Mucosa of stomach (tissue), 1 donor: Measurements from ENCODE around the gene GALNT14.

Source experiments
- H3K27me3 ChIP-seq: one replicate; pipeline ENCODE4 v1.7.0; 2013; ENCODE audit warnings: mild to moderate bottlenecking, low read length; ENCODE audit not compliant: control insufficient read depth, insufficient read depth
- H3K36me3 ChIP-seq: one replicate; pipeline ENCODE4 v1.7.0; 2013; ENCODE audit warnings: low read length; ENCODE audit not compliant: control insufficient read depth, insufficient read depth
- H3K4me1 ChIP-seq: one replicate; pipeline ENCODE4 v1.7.0; 2013; ENCODE audit warnings: mild to moderate bottlenecking, low read length; ENCODE audit not compliant: control insufficient read depth, insufficient read depth
- H3K4me3 ChIP-seq: one replicate; pipeline ENCODE4 v1.7.0; 2013; ENCODE audit warnings: low read length
- H3K9ac ChIP-seq: one replicate; pipeline ENCODE4 v1.7.0; 2013; ENCODE audit warnings: mild to moderate bottlenecking, low read length, moderate library complexity
- H3K9me3 ChIP-seq: one replicate; pipeline ENCODE4 v1.7.0; 2013; ENCODE audit warnings: mild to moderate bottlenecking, low read length, moderate library complexity; ENCODE audit not compliant: control insufficient read depth
- donor health status: Pancreatic carcinoma.

GALNT14 gene

GRCh38 chr2:30935795-30936194, 202.4 kb downstream of the GALNT14 start:
- Histone ChIP-seq H3K9ac (no peak overlapping the region), H3K4me3 (no peak overlapping the region), H3K27me3 (peaks cover 6% of the 10 kb centered on the region), H3K9me3 (no peaks in the 10 kb centered on the region), H3K4me1 (no peaks in the 10 kb centered on the region), H3K36me3 (no peaks in the 10 kb centered on the region)

DNA sequence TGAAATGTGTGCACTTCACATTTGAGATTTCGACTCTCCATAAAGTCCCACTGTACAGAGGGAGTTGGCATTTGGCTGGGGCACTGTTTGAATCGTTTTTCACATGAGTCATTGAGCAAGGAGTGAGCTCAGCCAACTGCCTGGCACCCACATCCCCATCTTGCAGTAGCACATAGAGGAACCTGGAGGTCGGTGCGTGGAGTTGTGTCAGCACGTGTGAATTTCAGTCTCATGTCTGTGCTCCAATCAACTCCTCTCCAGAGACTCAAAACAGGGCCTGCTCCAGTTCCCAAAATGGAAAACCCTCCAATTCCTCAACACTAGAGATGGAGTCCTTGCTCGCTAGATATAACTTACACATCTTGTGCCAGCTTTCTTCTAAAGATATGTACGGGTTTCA, 204.2 kb downstream of the GALNT14 start:
- Histone ChIP-seq H3K9ac (no peak overlapping the region), H3K36me3 (no peaks in the 10 kb centered on the region), H3K4me1 (no peaks in the 10 kb centered on the region), H3K9me3 (no peaks in the 10 kb centered on the region), H3K4me3 (no peak overlapping the region), H3K27me3 (peaks cover 4% of the 10 kb centered on the region)

DNA sequence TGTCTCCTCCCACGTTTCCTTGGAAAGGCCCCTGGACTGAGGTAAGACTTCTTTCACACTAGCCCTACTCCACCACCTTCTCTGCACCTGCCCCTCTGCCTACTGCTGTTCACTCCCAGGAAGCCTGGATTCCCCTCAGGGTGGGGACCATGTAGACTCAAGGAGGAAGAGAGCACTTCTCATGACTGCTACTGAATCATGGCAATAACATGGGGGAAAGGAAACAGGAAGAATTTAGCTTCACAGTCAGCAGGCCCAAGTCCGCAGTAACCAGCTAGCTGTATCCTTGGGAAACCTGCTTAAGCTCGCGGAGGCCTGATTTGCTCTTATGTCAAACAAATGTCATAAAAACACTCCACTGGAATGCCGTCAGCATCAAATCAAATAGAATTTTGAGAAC, 204.7 kb downstream of the GALNT14 start:
- Histone ChIP-seq H3K9ac (no peak overlapping the region), H3K36me3 (no peaks in the 10 kb centered on the region), H3K9me3 (no peaks in the 10 kb centered on the region), H3K4me1 (no peaks in the 10 kb centered on the region), H3K4me3 (no peak overlapping the region), H3K27me3 (no peaks in the 10 kb centered on the region)

GRCh38 chr2:30932870-30933269, 205.4 kb downstream of the GALNT14 start:
- Histone ChIP-seq H3K27me3 (no peaks in the 10 kb centered on the region), H3K9me3 (no peaks in the 10 kb centered on the region), H3K36me3 (no peaks in the 10 kb centered on the region), H3K9ac (no peak overlapping the region), H3K4me3 (no peak overlapping the region), H3K4me1 (no peaks in the 10 kb centered on the region)

DNA sequence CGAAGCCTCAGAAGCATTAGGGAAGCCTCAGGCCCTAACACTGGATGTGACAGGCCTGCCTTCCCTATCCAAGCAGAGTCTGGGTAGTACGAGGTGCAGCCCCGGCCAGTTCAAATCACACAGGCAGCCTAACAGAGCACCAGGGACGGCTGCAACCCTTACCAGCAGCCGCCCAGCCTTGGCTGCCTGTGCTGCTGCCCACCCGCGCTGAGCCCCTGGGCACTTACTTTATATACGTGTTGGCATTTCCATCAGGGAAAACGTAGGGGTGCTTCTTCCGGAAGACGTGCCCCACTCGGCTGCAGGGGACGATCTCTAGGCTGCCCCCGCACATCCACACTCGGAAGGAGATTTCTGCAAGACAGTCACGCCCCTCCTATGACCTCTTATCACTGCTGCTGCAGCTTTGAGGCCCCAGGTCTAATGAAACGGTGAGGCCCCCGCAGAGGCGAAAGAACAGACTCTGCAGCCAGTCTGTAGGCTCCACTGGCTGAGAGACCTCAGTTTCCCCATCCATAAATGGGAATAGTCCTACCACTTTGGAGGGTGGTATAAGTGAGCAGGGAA, 206.3 kb downstream of the GALNT14 start:
- H3K4me1 ChIP-seq, result no peaks in the 10 kb centered on the region
- no peak overlapping the region for H3K9ac ChIP-seq
- H3K27me3 ChIP-seq, result no peaks in the 10 kb centered on the region
- H3K4me3 ChIP-seq, result no peak overlapping the region
- H3K9me3 ChIP-seq, result no peaks in the 10 kb centered on the region
- no peaks in the 10 kb centered on the region for H3K36me3 ChIP-seq

DNA sequence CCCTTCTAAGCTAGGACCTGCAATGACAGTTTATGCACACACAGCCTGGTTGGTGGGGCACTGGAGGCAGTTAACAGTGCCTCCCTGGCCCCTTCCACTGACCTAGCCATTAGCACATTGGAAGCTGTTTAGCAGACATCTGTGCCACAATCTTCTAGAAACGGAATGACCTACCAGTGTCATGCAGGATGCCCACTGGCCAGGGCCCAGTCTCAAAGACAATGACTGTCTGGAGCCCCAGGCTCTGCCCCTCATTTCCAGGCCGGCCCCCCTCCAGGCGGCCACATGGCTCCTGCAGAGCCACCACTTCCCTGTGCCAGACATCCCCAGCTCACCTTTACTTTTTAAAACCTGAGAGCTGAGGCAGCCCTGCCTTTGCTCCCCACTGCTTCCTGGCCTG, 207.5 kb downstream of the GALNT14 start:
- Histone ChIP-seq H3K4me1 (no peaks in the 10 kb centered on the region), H3K4me3 (no peak overlapping the region), H3K9ac (no peak overlapping the region), H3K36me3 (no peaks in the 10 kb centered on the region), H3K9me3 (no peaks in the 10 kb centered on the region), H3K27me3 (no peaks in the 10 kb centered on the region)

DNA sequence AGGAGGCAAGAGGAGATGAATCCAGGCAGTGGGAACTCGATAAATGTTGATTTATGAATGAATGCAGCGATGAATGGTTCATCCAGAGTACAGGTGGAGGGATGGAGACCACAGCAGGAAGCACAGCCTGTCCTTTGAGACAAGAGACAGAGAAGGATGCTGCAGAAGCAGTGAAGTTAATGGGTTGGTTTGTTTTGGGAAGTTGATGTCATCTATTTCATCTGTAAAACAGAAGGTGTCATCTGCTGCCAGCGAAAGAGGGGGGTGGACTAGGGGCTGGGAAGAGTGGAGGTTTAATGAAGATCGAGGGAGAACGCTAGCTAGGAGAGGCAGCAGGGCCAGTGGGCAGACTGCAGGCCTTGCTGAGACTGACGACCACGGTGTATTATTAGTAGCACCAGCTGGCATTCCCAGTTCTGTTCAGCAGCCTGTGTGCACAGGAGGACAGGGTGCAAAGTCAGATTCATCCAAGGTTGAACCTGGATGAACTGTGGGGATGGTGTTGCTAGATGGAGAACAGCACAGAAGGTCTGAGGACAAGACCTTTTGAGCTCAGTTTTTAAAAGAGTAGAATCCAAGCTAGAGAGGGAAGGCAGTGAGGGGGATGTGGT, 210.7 kb downstream of the GALNT14 start:
- no peak overlapping the region for H3K9ac ChIP-seq
- no peaks in the 10 kb centered on the region for H3K27me3 ChIP-seq
- no peak overlapping the region for H3K4me3 ChIP-seq
- no peaks in the 10 kb centered on the region for H3K9me3 ChIP-seq
- H3K36me3 ChIP-seq, result no peaks in the 10 kb centered on the region
- no peaks in the 10 kb centered on the region for H3K4me1 ChIP-seq

GRCh38 chr2:30926606-30927005, 211.6 kb downstream of the GALNT14 start:
- Histone ChIP-seq H3K36me3 (no peaks in the 10 kb centered on the region), H3K4me1 (no peaks in the 10 kb centered on the region), H3K27me3 (no peaks in the 10 kb centered on the region), H3K4me3 (no peak overlapping the region), H3K9me3 (no peaks in the 10 kb centered on the region), H3K9ac (no peak overlapping the region)

DNA sequence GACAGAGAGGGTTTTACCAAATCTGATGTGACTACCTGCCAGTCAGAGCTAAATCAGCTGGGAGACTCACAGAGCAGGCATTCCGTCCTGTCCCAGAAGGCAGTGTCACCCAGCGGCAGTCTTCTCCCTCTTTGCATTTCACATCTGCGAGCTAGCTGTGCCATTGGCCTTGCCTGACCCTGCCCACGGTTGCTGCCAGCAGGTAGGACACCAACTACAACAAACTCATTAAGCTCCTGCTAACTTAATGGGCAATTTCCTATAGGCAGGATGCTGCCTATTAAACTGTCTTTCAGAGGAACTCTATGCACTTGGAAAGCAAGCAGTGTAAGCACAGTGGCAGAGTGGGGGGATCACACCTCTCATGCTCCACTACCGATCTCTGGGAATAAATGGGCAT, 214.6 kb downstream of the GALNT14 start:
- H3K9ac ChIP-seq, result no peak overlapping the region
- no peaks in the 10 kb centered on the region for H3K4me1 ChIP-seq
- H3K36me3 ChIP-seq, result no peaks in the 10 kb centered on the region
- no peaks in the 10 kb centered on the region for H3K27me3 ChIP-seq
- no peaks in the 10 kb centered on the region for H3K9me3 ChIP-seq
- H3K4me3 ChIP-seq, result no peak overlapping the region

GRCh38 chr2:30920511-30920910, 217.7 kb downstream of the GALNT14 start:
- H3K9ac ChIP-seq, result no peak overlapping the region
- H3K27me3 ChIP-seq, result no peaks in the 10 kb centered on the region
- no peaks in the 10 kb centered on the region for H3K36me3 ChIP-seq
- H3K4me3 ChIP-seq, result no peak overlapping the region
- no peaks in the 10 kb centered on the region for H3K4me1 ChIP-seq
- H3K9me3 ChIP-seq, result no peaks in the 10 kb centered on the region

- Histone ChIP-seq H3K4me3 (no peak overlapping the region), H3K36me3 (no peaks in the 10 kb centered on the region), H3K4me1 (no peaks in the 10 kb centered on the region), H3K9ac (no peak overlapping the region), H3K9me3 (no peaks in the 10 kb centered on the region), H3K27me3 (no peaks in the 10 kb centered on the region)
Measured at GRCh38 chr2:30915486-30915885, 222.8 kb downstream of the GALNT14 start.

- no peaks in the 10 kb centered on the region for H3K9me3 ChIP-seq
- H3K9ac ChIP-seq, result no peak overlapping the region
- H3K27me3 ChIP-seq, result no peaks in the 10 kb centered on the region
- H3K4me3 ChIP-seq, result no peak overlapping the region
- H3K36me3 ChIP-seq, result no peaks in the 10 kb centered on the region
- no peaks in the 10 kb centered on the region for H3K4me1 ChIP-seq
Measured at GRCh38 chr2:30914456-30914855, 223.8 kb downstream of the GALNT14 start.

DNA sequence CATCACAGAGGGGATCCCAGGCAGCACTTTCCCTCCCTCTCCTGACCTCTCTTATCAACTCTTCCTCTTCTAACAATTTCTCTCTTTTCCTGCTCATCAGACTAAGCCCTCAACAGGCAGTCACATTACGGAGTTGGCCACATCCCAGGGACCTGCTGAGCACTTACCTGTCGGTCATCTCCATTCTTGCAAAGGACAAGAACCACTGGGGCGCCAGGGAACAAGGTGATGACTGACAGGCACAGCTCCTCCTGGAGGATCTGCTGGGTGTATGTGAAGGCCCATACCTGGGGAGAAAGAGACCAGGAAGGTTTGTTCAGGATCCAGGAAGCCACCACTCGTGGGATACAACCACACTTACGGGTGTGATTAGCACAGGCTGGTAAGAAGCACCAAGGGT, 226.2 kb downstream of the GALNT14 start:
- Histone ChIP-seq H3K4me3 (no peak overlapping the region), H3K36me3 (no peaks in the 10 kb centered on the region), H3K4me1 (no peaks in the 10 kb centered on the region), H3K9ac (no peak overlapping the region), H3K27me3 (no peaks in the 10 kb centered on the region), H3K9me3 (no peaks in the 10 kb centered on the region)
